Calu3 (cell line): ENCODE data around the gene CTDSP1. TPM values are rescaled to one million over a fixed set of nuclear protein-coding genes. Genes with fewer than 3 reads are reported as not detected.

Experiments
- BruUV-seq: library from RNA; stranded (reverse); fragments of 400-500 nt; replicated peaks from 2 replicates; lab custom pipeline; 2021; lab: Mats Ljungman, UMichigan
- CTCF ChIA-PET: fragments of 300-600 bp; sonication (Branson Sonifier 250); formaldehyde crosslinking; loops from one replicate; lab custom pipeline; 2022; ENCODE audit warnings: antibody characterized with exemption; lab: Charles Lee
- DNase-seq: peaks from one replicate; pipeline ENCODE4 v3.0.0; 2022
- H3K27ac Mint-ChIP-seq: one replicate; pipeline ENCODE4 v1.8.0; 2022; ENCODE audit warnings: mixed read lengths; ENCODE audit not compliant: unreplicated experiment
- H3K27me3 Mint-ChIP-seq: one replicate; pipeline ENCODE4 v1.8.0; 2022; ENCODE audit warnings: mixed read lengths; ENCODE audit not compliant: unreplicated experiment
- H3K36me3 Mint-ChIP-seq: one replicate; pipeline ENCODE4 v1.8.0; 2022; ENCODE audit warnings: mild to moderate bottlenecking, moderate library complexity, mixed read lengths; ENCODE audit not compliant: insufficient read depth, unreplicated experiment
- H3K4me1 Mint-ChIP-seq: one replicate; pipeline ENCODE4 v1.8.0; 2022; ENCODE audit warnings: mild to moderate bottlenecking, low read depth, mixed read lengths; ENCODE audit not compliant: unreplicated experiment
- H3K4me3 Mint-ChIP-seq: one replicate; pipeline ENCODE4 v1.8.0; 2022; ENCODE audit warnings: mild to moderate bottlenecking, low read depth, moderate library complexity, mixed read lengths; ENCODE audit not compliant: unreplicated experiment
- H3K9me3 Mint-ChIP-seq: one replicate; pipeline ENCODE4 v1.8.0; 2022; ENCODE audit warnings: low read depth, mixed read lengths; ENCODE audit not compliant: unreplicated experiment
- CTCF ChIP-seq: fragments of 200-600 bp; IDR thresholded peaks from one replicate; pipeline ENCODE4 v1.8.0; 2022; ENCODE audit warnings: antibody characterized with exemption; ENCODE audit not compliant: unreplicated experiment
- intact Hi-C: fragments of 100-400 bp; cut with micrococcal nuclease; formaldehyde crosslinking; loops from one replicate; pipeline ENCODE4 v1.10.0; 2022; ENCODE audit not compliant: unreplicated experiment
- total RNA-seq: library from RNA; stranded (reverse); gene quantifications from 2 replicates; pipeline ENCODE4 v1.2.3, GENCODE V29; 2022

Gene CTDSP1
- total RNA-seq, 1 experiment from 2014 or later, result 58.0 TPM

GRCh38 chr2:218406209-218406948 lies 6.7 kb downstream of the CTDSP1 start:
- Mint-ChIP-seq H3K4me1 (peaks cover 31% of the 10 kb centered on the region), H3K9me3 (no peaks in the 10 kb centered on the region), H3K27ac (peak overlapping the region; percentile 96), H3K4me3 (peak overlapping the region; percentile 70), H3K27me3 (no peaks in the 10 kb centered on the region), H3K36me3 (peaks cover 58% of the 10 kb centered on the region)
- peak; percentile 80 for TF ChIP-seq CTCF
- BruUV-seq, result no TSS peak
- CTCF ChIA-PET, result interaction anchor here (0.7 to 1.0 kb wide), 4 partner anchors 42 to 119 kb away, joined by 3 to 8 read pairs (median 3); no protein-coding TSS in a partner anchor
- intact Hi-C loops, result loop anchor here (2.0 kb wide), 2 partner anchors 60 to 242 kb away; no protein-coding TSS in a partner anchor
- DNase-seq, result peak; percentile 97

GRCh38 chr2:218406949-218407618 lies 7.4 kb downstream of the CTDSP1 start:
- H3K27ac Mint-ChIP-seq, result peak overlapping the region; percentile 96
- CTCF ChIA-PET, result interaction anchor here (0.7 to 1.0 kb wide), 2 partner anchors 43 to 59 kb away, joined by 3 to 8 read pairs; no protein-coding TSS in a partner anchor
- no peaks in the 10 kb centered on the region for H3K27me3 Mint-ChIP-seq
- DNase-seq, result no peak
- TF ChIP-seq CTCF, result no peak
- BruUV-seq, result no TSS peak
- H3K4me1 Mint-ChIP-seq, result peaks cover 31% of the 10 kb centered on the region
- H3K36me3 Mint-ChIP-seq, result peaks cover 58% of the 10 kb centered on the region
- no peaks in the 10 kb centered on the region for H3K9me3 Mint-ChIP-seq
- H3K4me3 Mint-ChIP-seq, result peak overlapping the region; percentile 70
- intact Hi-C loops, result loop anchor here (2.0 kb wide), 2 partner anchors 60 to 242 kb away; no protein-coding TSS in a partner anchor

- no TSS peak for BruUV-seq
- peaks cover 53% of the 10 kb centered on the region for H3K36me3 Mint-ChIP-seq
- H3K4me3 Mint-ChIP-seq, result peak overlapping the region; percentile 22
- H3K9me3 Mint-ChIP-seq, result no peaks in the 10 kb centered on the region
- H3K27me3 Mint-ChIP-seq, result no peaks in the 10 kb centered on the region
- no peak for DNase-seq
- intact Hi-C loops, result loop anchor here (2.0 kb wide), 2 partner anchors 59 to 241 kb away; no protein-coding TSS in a partner anchor
- TF ChIP-seq CTCF, result no peak
- CTCF ChIA-PET, result no interaction called here
- H3K4me1 Mint-ChIP-seq, result peaks cover 31% of the 10 kb centered on the region
- peak overlapping the region; percentile 96 for H3K27ac Mint-ChIP-seq
Measured at GRCh38 chr2:218407717-218408116, 8.0 kb downstream of the CTDSP1 start.

GRCh38 chr2:218418321-218418716 lies 18.7 kb downstream of the CTDSP1 start:
- CTCF ChIA-PET, result interaction anchor here (0.6 kb wide), 1 partner anchor 1282 kb away, joined by 3 read pairs; no protein-coding TSS in a partner anchor
- Mint-ChIP-seq H3K4me1 (peaks cover 11% of the 10 kb centered on the region), H3K36me3 (no peaks in the 10 kb centered on the region), H3K27me3 (no peaks in the 10 kb centered on the region), H3K4me3 (no peak overlapping the region), H3K27ac (no peak overlapping the region), H3K9me3 (no peaks in the 10 kb centered on the region)
- DNase-seq, result no peak
- TF ChIP-seq CTCF, result no peak
- BruUV-seq, result no TSS peak
- intact Hi-C loops, result no loop called here
